NCI-H345 treated with DMSO at 0.1 percent for 48 hours (cell line): Measurements from ENCODE around the gene ESPN.
"Not testable (repeated sequence)": the region's sequence is repeated elsewhere in the genome, so short reads cannot be mapped to it uniquely, and the experiment has no call there.

Source experiments
- DNase-seq: peaks from one replicate; lab custom pipeline; 2025; ENCODE audit not compliant: unreplicated experiment; lab: John Stamatoyannopoulos, UW

ESPN gene, protein sequence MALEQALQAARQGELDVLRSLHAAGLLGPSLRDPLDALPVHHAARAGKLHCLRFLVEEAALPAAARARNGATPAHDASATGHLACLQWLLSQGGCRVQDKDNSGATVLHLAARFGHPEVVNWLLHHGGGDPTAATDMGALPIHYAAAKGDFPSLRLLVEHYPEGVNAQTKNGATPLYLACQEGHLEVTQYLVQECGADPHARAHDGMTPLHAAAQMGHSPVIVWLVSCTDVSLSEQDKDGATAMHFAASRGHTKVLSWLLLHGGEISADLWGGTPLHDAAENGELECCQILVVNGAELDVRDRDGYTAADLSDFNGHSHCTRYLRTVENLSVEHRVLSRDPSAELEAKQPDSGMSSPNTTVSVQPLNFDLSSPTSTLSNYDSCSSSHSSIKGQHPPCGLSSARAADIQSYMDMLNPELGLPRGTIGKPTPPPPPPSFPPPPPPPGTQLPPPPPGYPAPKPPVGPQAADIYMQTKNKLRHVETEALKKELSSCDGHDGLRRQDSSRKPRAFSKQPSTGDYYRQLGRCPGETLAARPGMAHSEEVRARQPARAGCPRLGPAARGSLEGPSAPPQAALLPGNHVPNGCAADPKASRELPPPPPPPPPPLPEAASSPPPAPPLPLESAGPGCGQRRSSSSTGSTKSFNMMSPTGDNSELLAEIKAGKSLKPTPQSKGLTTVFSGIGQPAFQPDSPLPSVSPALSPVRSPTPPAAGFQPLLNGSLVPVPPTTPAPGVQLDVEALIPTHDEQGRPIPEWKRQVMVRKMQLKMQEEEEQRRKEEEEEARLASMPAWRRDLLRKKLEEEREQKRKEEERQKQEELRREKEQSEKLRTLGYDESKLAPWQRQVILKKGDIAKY

DNA sequence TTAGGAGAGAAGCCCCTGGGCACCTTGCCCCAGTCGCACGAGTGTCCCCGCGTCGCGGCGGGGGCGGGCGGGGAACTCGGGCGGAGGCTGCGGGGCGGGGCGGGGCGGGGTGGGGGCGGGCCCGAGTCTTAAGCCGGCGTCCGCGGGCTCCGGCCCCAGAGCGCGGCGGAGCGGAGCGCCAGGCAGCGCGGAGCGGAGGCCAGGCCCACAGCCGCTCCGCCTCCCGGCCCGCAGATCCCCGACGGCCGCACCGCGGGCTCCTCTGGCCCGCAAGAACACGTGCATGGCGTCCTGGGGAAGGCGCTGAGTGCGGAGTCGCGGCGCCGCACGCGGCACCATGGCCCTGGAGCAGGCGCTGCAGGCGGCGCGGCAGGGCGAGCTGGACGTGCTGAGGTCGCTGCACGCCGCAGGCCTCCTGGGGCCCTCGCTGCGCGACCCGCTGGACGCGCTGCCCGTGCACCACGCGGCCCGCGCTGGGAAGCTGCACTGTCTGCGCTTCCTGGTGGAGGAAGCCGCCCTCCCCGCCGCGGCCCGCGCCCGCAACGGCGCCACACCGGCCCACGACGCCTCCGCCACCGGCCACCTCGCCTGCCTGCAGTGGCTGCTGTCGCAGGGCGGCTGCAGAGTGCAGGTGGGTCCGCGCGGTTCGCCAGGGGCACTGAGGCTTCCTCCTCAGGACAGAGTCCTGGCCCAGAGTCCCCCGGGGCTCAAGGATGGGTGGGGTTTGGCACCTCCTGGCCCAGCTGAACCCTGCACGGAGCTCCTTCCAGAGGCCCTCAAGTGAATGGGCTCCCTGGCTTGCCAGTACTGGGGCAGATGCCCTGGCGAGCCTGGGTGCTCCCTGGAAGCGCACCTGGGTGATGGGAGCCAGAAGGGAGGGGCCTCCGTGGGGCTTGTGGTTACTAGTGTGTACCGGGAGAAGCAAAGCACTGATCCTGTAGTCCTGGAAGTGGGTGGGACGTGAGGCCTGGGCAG is at the start of gene ESPN:
ESPN (plus strand) TSS at position 158 of the 975 bp plus-strand sequence; CDS start at position 338, 180 bp downstream.
- DNase-seq, result no peak

DNA sequence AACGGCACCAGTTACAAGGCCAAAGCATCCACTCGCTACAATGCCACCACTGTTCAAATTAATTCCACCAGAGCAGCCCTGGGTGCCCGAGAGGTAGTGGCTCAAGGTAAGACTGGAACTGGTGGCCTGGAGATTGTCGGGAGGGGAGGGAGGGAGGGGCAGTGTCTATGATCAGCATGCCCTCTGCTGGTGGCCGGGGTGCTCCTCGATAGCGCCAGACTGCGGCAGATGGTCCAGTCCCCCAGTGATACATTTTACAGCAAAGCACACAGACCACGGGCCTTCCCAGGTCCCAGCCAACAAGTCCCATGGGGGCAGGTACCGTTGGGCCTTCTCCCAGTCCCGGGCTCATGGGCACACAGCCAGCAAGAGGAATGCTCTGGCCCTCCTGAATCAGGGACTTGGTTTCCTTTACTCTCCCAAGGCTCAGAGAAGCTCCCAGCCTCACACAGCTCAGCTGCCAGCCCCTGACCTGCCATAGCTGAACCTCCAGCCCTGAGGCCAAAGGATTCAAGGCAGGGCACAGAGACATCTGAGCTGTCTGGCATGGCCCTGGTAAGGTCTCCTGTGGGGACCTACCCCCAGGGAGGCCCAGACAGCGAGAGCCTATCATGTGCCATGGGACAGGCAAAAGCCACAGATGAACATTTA is 46.4 kb upstream of the ESPN start:
- DNase-seq, result no peak

DNA sequence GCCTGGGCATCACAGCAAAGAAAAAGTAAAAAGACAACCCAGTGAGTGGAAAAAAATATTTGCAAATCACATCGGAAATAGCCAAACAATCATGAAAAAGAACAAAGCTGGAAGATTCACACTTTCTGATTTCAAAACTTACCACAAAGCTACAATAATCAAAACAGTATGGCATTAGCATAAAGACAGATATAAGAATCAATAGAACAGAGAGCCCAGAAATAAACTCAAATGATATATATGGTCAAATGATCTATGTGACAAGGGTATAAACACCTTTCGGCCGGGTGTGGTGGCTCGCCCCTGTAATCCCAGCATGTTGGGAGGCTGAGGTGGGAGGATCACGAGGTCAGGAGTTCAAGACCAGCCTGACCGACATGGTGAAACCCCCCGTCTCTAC is 44.5 kb upstream of the ESPN start:
- DNase-seq, result no peak

DNA sequence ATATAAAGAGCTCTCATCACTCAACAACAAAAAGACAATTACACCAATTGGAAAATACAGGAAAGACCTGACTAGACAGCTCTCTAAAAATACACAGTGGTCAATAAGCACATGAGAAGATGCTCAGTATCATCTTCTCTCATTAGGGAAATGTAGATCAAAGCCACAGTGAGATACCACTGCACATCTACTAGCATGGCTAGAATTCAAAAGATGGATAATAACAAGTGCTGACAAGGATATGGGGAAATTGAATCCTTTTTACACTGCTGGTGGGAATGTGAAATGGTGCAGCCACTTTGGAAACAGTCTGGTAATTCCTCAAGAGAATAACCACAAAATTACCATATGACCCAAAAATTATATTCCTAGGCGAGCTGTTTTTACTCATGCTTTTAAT is 40.4 kb upstream of the ESPN start:
- no peak for DNase-seq

DNA sequence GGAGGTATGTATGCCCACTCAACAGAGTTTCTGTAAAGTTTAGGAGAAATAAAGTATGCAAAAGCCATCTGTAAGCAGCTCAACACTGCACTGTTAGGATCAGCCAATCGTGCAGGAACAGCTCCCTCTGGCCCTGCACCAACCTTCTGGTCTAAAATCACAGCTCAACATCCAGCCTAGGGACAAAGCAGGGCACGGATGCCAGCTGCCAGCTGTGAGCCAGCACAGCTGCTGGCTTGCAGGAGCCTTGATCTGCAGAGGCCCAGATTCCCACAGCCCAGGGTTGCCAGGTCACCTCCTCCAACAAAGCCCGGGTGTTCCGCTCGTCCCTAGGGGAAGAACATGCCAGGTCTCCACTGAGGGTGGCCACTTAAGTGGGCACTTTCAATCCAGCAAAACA is 39.6 kb upstream of the ESPN start:
- no peak for DNase-seq

DNA sequence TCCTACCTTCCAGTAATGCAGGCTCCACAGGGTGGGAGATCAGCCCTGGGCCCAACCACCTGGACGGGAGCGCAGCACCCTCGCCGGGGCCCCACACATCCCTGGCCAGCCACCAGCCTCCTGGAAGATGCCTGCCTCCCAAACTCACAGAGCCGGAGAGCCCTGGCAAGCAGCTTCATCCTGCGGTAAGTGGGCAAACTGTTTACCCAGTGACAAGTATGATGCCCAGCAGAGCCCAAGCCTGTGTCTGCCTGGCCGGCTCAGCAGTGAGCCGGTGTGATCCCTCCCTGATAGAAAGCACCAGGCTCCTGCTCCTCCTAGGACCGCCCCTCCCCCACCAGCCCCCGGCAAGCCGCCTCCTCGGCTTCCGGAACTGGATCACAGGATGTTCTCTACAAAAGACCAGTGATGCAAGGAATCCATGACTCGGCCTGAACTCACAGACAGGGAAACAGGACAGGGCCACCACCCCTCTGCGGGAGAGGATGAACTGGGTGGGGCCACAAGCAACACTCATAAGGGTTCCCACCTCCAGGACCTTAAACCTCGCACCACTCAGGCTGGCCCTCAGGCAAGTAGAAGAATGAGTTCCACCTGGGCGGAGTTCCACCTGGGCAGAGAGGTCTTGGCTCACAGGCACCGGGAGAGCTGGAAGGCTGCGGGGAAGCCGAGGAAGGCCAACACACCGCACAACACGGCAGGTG is 38.9 kb upstream of the ESPN start:
- peak; percentile 69 for DNase-seq

DNA sequence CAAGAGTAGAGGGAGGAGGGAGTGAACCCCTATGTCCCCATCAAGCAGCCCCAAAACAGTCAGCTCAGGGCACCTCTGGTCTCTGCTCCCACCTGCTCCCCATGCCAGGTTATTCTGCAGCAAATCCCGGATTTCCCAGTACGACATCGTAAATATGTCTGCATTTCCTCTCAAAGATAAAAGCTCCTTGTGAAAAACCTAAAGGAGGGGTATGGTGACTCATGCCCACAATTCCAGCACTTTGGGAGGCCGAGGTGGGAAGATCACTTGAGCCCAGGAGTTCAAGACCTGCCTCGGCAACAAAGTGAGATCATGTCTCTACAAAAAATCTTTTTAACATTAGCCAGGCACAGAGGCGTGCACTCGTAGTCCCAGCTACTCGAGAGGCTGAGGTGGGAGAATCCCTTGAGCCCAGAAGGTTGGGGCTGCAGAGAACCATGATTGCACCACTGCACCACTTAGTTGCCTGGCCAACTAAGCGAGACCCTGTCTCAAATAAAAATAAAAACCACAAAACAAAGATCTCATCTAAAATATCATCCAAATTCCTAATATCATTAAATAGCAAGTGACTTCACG is 38.1 kb upstream of the ESPN start:
- DNase-seq, result no peak

DNA sequence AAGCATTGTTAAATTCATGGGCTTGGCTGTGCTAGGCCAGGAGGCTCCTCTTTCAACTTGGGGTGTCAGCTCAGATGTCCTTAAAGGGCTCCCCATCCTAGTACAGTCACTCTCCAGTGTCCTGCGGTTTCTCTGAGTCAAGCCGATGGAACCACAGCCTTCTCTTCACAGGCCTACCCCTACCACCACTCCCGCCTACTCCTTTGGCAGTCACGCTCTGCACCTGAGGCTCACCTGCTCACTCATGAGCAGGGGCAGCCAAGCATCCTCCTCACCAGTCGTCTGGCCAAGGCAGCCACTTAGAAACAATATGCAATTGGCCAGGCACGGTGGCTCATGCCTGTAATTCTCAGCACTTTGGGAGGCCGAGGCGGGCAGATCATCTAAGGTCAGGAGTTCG is 34.6 kb upstream of the ESPN start:
- DNase-seq, result no peak

DNA sequence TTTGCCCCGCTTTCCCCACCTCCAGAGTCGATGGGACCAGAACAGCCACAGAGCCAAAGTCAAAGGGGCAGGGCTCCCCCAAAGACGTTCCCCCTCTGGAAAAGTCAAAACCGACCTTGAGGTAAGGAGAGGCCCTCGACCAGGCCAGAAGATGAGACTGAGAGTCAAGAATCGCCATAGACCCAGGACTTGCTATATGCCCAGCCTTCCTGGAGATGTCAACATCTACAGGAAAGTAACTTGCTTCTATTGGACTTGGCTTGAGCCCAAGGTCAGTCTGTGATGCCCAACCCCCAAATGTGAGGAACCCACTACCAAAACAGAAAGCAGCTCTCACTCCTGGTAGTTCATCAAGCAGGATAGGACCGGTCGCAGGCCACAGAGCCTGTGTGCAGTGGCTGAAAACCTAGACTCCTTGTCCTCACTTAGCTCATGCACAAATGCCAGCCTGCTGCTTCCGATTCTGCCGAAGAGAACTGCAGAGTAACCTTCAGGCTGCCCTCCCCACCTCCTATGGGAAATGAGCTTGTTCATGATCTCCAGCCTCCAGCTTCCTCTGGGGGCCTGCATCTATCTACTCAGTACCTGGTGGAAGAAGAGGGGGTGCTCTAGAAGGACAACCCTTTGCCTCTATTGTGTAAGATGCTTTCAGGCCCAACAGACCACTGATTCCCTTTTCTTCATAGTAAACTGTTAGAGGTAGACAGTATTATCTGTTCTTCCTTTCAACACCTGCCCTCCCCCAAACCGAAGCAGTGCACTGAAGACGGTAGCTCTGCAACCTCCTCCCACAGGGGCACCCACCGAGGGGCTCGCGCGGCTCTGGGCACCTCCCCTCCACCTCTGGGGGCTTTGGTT is 32.4 kb upstream of the ESPN start:
- DNase-seq, result no peak

DNA sequence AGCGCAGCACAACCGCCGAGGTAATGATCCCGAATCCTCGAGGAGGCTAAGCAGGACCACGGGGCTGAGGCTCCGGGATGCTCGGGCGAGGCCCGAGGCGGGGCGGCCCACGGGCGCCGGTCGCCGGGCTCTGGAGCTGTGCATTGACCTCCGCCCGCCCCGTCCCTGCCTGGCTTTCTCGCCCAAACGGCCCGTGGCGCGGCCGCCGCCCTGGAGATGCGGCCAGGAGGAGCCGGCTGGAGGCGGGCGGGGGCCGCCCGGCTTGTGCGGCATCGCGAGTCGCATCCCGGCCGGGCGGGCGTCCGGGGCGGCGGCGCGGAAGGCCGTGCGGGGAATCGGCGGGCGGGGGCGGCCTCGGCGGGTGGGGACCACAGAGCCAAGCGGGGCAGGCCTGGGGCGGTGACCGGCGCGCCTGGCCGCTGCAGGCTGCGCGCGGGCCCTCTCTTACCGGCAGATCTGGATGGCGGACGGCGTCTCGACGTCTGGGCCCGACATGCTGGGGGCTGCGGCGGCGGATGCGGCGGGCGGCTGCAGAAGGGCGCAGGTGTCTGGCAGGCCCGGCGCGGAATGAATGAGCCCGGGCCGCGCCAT is 31.7 kb upstream of the ESPN start:
- no peak for DNase-seq

DNA sequence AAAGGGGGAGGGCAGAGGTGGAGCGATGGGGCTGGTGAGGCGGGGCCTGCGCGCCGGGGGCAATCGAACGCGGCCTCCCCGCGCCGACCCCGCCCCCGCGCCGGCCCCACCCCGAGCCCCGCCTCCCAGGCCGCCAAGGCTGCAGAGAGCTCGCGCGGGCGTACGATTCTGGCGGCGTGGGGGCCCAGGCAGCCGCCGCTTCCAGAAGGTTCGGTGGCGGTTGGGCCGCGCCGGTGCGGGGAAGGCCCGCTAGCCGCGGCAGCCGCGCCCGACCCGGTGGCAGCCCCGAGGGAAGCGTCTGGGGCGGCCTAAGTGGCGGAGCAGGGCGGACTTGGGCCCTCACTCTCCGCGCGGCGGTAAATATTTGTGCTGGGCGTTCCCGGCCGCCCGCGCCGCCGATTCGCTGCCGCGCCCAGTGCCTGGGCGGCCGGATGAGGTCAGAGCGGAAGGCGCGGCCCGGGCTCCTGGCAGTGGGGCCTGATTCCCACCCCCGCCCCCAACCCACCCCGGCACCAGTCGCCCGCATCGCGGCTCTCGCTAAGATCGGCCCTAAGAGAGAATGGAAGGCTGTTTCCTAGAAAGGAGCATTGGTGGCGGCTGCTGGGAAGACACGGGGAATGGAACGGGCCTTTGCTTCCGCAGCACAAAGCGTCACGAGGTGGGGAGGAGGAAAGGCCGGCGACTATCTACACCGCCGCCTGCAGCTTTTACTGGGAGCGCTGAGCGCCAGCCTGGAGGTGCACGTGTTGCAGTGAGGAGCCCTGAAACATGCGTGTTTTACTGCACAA is 31.0 kb upstream of the ESPN start, which contains the start of gene ACOT7:
ACOT7 (minus strand) TSS at position 368 of the 788 bp plus-strand sequence. CDS start 368 bp downstream, outside the sequence.
- DNase-seq, result peak; percentile 83

DNA sequence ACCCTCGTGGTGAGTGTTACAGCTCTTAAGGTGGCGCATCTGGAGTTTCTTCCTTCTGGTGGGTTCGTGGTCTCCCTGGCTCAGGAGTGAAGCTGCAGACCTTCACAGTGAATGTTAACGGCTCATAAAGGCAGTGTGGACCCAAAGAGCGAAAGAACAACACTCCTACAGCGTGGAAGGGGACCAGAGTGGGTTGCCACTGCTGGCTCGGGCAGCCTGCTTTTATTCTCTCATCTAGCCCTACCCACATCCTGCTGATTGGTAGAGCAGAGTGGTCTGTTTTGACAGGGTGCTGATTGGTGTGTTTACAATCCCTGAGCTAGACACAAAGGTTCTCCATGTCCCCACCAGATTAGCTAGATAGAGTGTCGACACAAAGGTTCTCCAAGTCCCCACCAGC is 29.4 kb upstream of the ESPN start:
- DNase-seq, result not testable (repeated sequence)

DNA sequence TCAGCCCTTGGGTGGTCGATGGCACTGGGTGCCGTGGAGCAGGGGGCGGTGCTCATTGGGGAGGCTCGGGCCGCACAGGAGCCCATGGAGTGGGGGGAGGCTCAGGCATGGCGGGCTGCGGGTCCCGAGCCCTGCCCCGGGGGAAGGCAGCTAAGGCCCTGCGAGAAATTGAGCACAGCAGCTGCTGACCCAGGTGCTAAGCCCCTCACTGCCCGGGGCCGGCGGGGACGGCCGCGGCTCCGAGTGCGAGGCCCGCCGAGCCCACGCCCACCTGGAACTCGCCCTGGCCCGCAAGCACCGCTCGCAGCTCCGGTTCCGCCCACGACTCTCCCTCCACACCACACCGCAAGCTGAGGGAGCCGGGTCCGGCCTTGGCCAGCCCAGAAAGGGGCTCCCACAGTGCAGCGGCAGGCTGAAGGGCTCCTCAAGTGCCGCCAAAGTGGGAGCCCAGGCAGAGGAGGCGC is 28.8 kb upstream of the ESPN start:
- not testable (repeated sequence) for DNase-seq

DNA sequence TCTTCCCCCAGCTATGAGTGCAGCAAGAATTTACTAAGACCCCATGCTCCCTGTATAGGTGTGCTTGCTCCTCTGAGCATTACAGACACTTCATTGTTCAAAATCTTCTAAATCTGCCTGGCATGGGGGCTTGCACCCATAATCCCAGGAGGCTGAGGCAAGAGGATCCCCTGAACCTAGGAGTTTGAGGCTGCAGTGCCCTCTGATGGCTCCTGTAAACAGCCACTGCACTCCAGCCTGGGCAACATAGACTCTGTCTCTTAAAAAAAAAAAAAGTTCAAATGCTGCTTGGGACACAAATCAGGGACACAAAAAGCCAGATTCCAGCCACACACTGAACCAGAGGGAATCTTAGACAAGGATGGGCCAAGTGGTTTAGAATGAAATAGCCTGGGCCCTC is 27.6 kb upstream of the ESPN start:
- no peak for DNase-seq

DNA sequence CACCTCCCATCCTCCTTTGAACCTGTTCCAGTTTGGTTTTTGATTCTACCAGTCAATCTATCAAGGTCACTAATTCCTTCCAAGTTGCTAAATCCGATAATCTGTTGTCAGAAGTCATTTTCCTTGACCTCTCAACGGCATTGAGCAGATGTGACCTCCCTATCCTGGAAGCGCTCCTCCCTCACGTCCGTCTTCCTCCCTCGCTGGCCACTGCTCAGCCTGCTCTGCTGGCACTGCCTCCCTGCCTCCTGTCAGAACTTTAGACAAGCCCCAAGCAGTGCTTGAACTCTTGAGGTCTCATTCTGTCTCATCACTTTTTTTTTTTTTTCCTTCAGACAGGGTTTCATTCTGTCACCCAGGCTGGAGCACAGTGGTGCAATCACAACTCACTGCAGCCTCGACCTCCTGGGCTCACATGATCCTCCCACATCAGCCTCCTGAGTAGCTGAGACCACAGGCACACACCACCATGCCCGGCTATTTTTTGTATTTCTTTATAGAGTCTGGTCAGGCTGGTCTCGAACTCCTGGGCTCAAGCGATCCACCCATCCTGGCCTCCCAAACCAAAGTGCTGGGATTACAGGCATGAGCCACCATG is 26.6 kb upstream of the ESPN start:
- no peak for DNase-seq

DNA sequence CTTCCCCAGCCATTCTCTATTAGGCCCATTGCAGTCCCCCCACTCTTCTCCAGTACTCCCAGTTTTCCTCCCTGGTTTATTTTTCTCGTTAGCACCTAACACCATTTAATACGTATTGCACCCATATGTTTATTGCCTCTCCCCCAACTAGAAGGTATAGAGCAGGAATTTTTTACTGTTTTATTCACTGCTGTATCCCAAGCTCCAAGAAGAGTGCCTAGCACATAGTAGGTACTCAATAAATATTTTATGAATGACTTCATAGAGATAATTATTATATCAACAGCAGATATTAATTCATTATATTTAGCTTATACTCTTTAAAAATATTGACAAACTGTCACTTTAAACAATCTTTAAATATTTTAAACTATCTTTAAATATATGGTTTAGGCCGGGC is 25.3 kb upstream of the ESPN start:
- DNase-seq, result no peak

DNA sequence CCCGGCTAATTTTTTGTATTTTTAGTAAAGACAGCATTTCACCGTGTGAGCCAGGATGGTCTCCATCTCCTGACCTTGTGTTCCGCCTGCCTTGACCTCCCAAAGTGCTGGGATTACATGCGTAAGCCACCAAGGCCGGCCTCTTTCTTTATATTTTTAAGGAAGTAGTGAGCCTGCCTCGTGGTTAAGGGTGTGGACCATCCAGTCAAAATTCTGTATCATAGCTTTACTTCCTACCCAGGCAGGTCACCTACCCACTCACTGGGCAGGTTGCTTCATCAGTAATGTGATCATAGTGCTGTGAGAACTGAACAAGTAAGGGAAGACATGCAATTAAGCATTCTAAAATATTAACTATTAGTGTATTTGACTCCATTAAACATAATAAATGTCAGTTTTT is 22.9 kb upstream of the ESPN start:
- DNase-seq, result no peak
